Trophoblast cell (in vitro differentiated cells and primary cell): ENCODE results near the gene GALNT18.

Source experiments
- DNase-seq, 2 donors: peaks; one replicate each; pipeline ENCODE4 v3.0.0-alpha.2; 2016
- H2AFZ ChIP-seq: 2 replicates; pipeline ENCODE4 v1.6.1; 2013; ENCODE audit warnings: low read length, moderate library complexity, mild to moderate bottlenecking; ENCODE audit not compliant: insufficient read depth, poor library complexity
- H2AK5ac ChIP-seq: 2 replicates; pipeline ENCODE4 v1.6.1; 2013; ENCODE audit warnings: mild to moderate bottlenecking, low read length
- H2BK120ac ChIP-seq: 2 replicates; pipeline ENCODE4 v1.6.1; 2013; ENCODE audit warnings: low read length, mild to moderate bottlenecking, moderate library complexity; ENCODE audit not compliant: insufficient read depth, poor library complexity
- H2BK12ac ChIP-seq: 2 replicates; pipeline ENCODE4 v1.6.1; 2013; ENCODE audit warnings: mild to moderate bottlenecking, low read length, moderate library complexity
- H2BK5ac ChIP-seq: 2 replicates; pipeline ENCODE4 v1.6.1; 2013; ENCODE audit warnings: low read length, low read depth, moderate library complexity, mild to moderate bottlenecking; ENCODE audit not compliant: poor library complexity
- H3K14ac ChIP-seq: 2 replicates; pipeline ENCODE4 v1.6.1; 2013; ENCODE audit warnings: mild to moderate bottlenecking, low read length
- H3K18ac ChIP-seq: 2 replicates; pipeline ENCODE4 v1.6.1; 2013; ENCODE audit warnings: mild to moderate bottlenecking, low read length
- H3K23ac ChIP-seq: 2 replicates; pipeline ENCODE4 v1.6.1; 2013; ENCODE audit warnings: low read length
- H3K27ac ChIP-seq: 2 replicates; pipeline ENCODE4 v1.5.1; 2013; ENCODE audit warnings: low read depth, mild to moderate bottlenecking, inconsistent platforms, low read length, moderate library complexity
- H3K27me3 ChIP-seq: 2 replicates; pipeline ENCODE4 v1.6.1; 2013; ENCODE audit warnings: inconsistent platforms, mild to moderate bottlenecking, low read length, moderate library complexity; ENCODE audit not compliant: insufficient read depth
- H3K36me3 ChIP-seq, 2 experiments: 1 replicate in 1 of 2; 2 replicates in 1 of 2; pipeline ENCODE4 v1.6.1; 2013; ENCODE audit warnings: low read length in 2 of 2, mild to moderate bottlenecking in 2 of 2, moderate library complexity in 1 of 2; ENCODE audit not compliant: insufficient read depth in 2 of 2, control insufficient read depth in 1 of 2
- H3K4ac ChIP-seq: 2 replicates; pipeline ENCODE4 v1.6.1; 2013; ENCODE audit warnings: low read depth, mild to moderate bottlenecking, low read length, moderate library complexity
- H3K4me1 ChIP-seq, 2 experiments: 1 replicate in 1 of 2; 2 replicates in 1 of 2; pipeline ENCODE4 v1.6.1; 2013; ENCODE audit warnings: low read length in 2 of 2, mild to moderate bottlenecking in 2 of 2, moderate library complexity in 1 of 2; ENCODE audit not compliant: insufficient read depth in 2 of 2, control insufficient read depth in 1 of 2
- H3K4me2 ChIP-seq: 2 replicates; pipeline ENCODE4 v1.6.1; 2013; ENCODE audit warnings: inconsistent platforms, mild to moderate bottlenecking, low read length, moderate library complexity
- H3K4me3 ChIP-seq: 2 replicates; pipeline ENCODE4 v1.5.1; 2013; ENCODE audit warnings: mild to moderate bottlenecking, low read depth, low read length, inconsistent platforms
- H3K79me1 ChIP-seq: one replicate; pipeline ENCODE4 v1.6.1; 2013; ENCODE audit warnings: low read length
- H3K79me2 ChIP-seq: 2 replicates; pipeline ENCODE4 v1.6.1; 2013; ENCODE audit warnings: low read length, mild to moderate bottlenecking; ENCODE audit not compliant: control insufficient read depth, insufficient read depth, poor library complexity
- H3K9ac ChIP-seq: 2 replicates; pipeline ENCODE4 v1.6.1; 2013; ENCODE audit warnings: mild to moderate bottlenecking, low read length
- H3K9me3 ChIP-seq: 2 replicates; pipeline ENCODE4 v1.6.1; 2013; ENCODE audit warnings: low read depth, mild to moderate bottlenecking, control low read depth, inconsistent platforms, low read length; ENCODE audit not compliant: insufficient read depth
- H4K12ac ChIP-seq: 2 replicates; pipeline ENCODE4 v1.6.1; 2013; ENCODE audit warnings: low read depth, mild to moderate bottlenecking, low read length, moderate library complexity
- H4K8ac ChIP-seq: 2 replicates; pipeline ENCODE4 v1.6.1; 2013; ENCODE audit warnings: low read depth, mild to moderate bottlenecking, low read length, moderate library complexity
- H4K91ac ChIP-seq: one replicate; pipeline ENCODE4 v1.6.1; 2013; ENCODE audit warnings: low read depth, mild to moderate bottlenecking, low read length, moderate library complexity
- WGBS: extraction: QIAGEN DNeasy Blood & Tissue Kit; methylation state at CpG from one replicate; pipeline ENCODE4 v1.1.7; 2013; ENCODE audit warnings: missing lambda C conversion rate; ENCODE audit not compliant: insufficient read length, insufficient coverage; ENCODE audit errors: extremely low coverage; 5-methylcytosine and 5-hydroxymethylcytosine counted together

GALNT18 gene

DNA sequence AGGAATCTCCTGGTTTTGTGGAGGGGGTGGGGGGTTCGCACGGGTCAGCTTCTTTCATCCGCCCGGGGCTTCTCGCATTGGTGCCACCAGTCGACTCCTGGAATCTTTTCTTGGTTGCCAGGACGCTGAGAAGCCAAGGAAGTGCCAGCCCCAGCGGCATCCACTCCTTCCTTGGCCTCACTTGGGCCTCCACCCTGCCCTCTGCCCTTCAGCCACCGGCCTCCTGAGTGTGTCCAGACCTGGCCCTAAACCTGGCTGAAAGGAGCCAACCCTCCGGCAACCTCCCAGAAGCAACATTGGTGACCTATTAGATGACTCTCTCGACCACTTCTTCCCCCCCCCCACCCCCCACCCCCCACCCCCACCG is 518 bp upstream of the GALNT18 start:
- Histone ChIP-seq H3K4ac (no peak overlapping the region), H3K9me3 (no peaks in the 10 kb centered on the region), H3K18ac (no peak overlapping the region), H2BK120ac (no peak overlapping the region), H2AK5ac (no peak overlapping the region), H3K4me1 (peaks cover 16 to 20% of the 10 kb centered on the region in 2 experiments), H3K14ac (no peak overlapping the region), H3K4me3 (no peak overlapping the region), H3K9ac (no peak overlapping the region), H3K79me1 (no peaks in the 10 kb centered on the region), H2AFZ (peak overlapping the region; percentile 54), H3K36me3 (no peaks in the 10 kb centered on the region), H3K27me3 (peaks cover 16% of the 10 kb centered on the region), H3K79me2 (no peaks in the 10 kb centered on the region), H4K8ac (no peak overlapping the region), H3K4me2 (peak overlapping the region; percentile 71), H3K23ac (no peak overlapping the region), H3K27ac (no peak overlapping the region), H4K12ac (no peak overlapping the region), H4K91ac (no peak overlapping the region), H2BK5ac (no peak overlapping the region), H2BK12ac (no peak overlapping the region)
- no CpG with 5 or more reads among the region's 12 CpGs for WGBS
- no peak for DNase-seq

DNA sequence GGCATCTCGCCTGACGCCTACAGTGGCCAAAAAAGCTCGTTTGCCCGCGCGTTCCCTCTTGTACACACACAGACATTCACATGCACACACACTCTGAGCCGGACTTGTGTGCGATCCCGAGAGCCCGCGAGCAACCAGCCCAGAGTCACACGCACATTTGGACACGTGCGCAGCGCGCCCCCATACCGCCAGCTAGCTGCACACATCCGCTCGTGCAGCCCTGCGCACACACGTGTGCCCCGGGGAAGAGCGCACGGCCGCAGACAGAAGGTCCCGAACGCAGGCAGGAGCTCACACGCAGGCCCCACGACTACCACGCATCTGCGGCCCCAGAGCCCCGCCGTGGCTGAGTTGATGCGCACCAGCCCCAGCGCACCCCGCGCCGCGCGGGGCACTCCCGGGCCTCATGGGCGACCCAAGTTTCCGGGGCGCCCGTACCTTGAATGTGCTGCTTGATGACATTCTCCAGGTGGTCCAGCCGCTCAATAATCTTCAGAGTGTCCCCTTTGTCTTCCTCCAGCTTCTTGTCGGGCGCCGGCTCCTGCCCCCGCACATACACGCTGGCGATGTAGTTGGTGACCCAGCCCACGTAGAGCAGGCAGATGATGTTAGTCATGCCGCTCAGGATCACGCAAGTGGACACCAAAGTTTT is 758 bp downstream of the GALNT18 start:
- H2BK12ac ChIP-seq = no peak overlapping the region
- H3K9me3 ChIP-seq = no peaks in the 10 kb centered on the region
- peaks cover 16% of the 10 kb centered on the region for H3K27me3 ChIP-seq
- peak in 1 of 2 donors; percentile 37 for DNase-seq
- H3K79me1 ChIP-seq = no peaks in the 10 kb centered on the region
- no peak overlapping the region for H3K4ac ChIP-seq
- H3K36me3 ChIP-seq = no peaks in the 10 kb centered on the region
- no peaks in the 10 kb centered on the region for H3K79me2 ChIP-seq
- no peak overlapping the region for H3K23ac ChIP-seq
- peak overlapping the region; percentile 65 for H3K4me3 ChIP-seq
- peaks cover 16 to 20% of the 10 kb centered on the region in 2 experiments for H3K4me1 ChIP-seq
- H3K18ac ChIP-seq = no peak overlapping the region
- no peak overlapping the region for H3K27ac ChIP-seq
- no peak overlapping the region for H4K12ac ChIP-seq
- no peak overlapping the region for H2BK120ac ChIP-seq
- H2AK5ac ChIP-seq = no peak overlapping the region
- WGBS = no CpG with 5 or more reads among the region's 55 CpGs
- H2BK5ac ChIP-seq = no peak overlapping the region
- no peak overlapping the region for H4K91ac ChIP-seq
- peak overlapping the region; percentile 93 for H3K4me2 ChIP-seq
- H3K9ac ChIP-seq = no peak overlapping the region
- no peak overlapping the region for H3K14ac ChIP-seq
- peak overlapping the region; percentile 40 for H2AFZ ChIP-seq
- H4K8ac ChIP-seq = no peak overlapping the region

DNA sequence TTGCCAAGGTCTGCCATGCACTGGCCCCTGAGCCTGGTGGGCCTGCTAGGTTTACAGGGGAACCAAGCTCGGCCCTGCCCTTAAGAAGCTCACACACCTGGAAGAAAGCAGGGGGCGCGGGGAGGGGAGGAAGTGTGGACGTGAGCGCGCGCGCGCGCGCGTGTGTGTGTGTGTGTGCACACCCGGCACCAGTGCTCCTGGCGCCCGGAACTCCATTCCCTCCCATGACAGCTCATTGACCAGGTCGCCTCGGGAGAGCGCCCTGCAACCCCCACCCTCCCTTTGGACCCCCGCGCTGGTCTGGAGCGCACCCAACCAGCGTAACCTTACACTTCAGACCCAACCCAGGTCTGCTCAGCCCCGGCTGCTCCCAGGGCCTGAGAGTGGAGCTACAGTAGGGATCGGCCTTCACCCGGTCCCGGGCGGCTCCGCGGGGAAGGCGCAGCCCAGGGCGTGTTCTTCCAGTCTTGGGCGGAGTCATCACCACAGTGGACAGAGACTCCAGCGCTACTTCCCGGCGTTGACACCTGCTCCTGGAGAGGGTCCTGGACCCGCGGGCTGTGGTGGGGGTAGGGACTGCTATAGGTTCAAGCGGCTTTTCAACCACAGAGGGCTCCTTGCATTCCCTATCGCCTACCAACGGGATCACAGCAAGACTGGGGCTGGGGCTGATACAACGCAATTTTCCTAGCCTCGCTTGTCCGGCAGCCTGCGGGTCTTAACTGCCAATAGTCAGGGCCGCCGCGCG is 1.5 kb downstream of the GALNT18 start:
- no peak overlapping the region for H4K12ac ChIP-seq
- H3K4ac ChIP-seq = no peak overlapping the region
- no peak overlapping the region for H3K14ac ChIP-seq
- H3K9ac ChIP-seq = no peak overlapping the region
- no peak overlapping the region for H2BK5ac ChIP-seq
- H3K9me3 ChIP-seq = no peaks in the 10 kb centered on the region
- no CpG with 5 or more reads among the region's 48 CpGs for WGBS
- H3K27me3 ChIP-seq = peaks cover 16% of the 10 kb centered on the region
- H3K79me2 ChIP-seq = no peaks in the 10 kb centered on the region
- H2BK12ac ChIP-seq = no peak overlapping the region
- H2BK120ac ChIP-seq = no peak overlapping the region
- H3K27ac ChIP-seq = no peak overlapping the region
- H3K36me3 ChIP-seq = no peaks in the 10 kb centered on the region
- no peak overlapping the region for H3K23ac ChIP-seq
- no peak overlapping the region for H4K8ac ChIP-seq
- no peak overlapping the region for H2AK5ac ChIP-seq
- peaks cover 16 to 20% of the 10 kb centered on the region in 2 experiments for H3K4me1 ChIP-seq
- no peaks in the 10 kb centered on the region for H3K79me1 ChIP-seq
- no peak overlapping the region for H4K91ac ChIP-seq
- peak; percentile 28 to 61 for DNase-seq
- peak overlapping the region; percentile 64 for H3K4me3 ChIP-seq
- H3K18ac ChIP-seq = no peak overlapping the region
- no peak overlapping the region for H2AFZ ChIP-seq
- H3K4me2 ChIP-seq = peak overlapping the region; percentile 93

DNA sequence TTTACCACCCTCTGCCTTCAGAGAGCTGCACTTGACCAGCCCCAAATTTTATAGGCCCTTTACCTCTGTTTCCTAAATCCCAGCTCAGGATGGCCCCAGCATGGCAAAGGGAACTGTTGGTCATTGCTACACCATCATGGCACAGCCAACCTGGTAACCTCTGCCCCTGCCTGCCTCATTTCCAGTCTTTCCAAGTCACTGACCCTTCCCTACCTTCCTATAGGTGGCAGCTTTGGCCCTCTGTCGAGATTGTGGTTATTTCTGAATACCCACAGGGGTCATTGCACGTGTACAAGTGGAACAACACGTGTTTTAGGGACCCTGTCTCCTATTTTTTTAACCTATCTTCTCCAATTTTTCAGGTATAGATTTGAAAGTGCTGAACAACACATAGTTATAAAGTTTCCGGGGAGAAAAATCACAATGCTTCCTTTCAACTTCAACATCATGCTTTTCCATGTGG is 2.8 kb downstream of the GALNT18 start:
- H3K36me3 ChIP-seq = no peaks in the 10 kb centered on the region
- H3K27ac ChIP-seq = no peak overlapping the region
- H4K8ac ChIP-seq = no peak overlapping the region
- H3K23ac ChIP-seq = no peak overlapping the region
- no peaks in the 10 kb centered on the region for H3K79me1 ChIP-seq
- H3K4me1 ChIP-seq = peaks cover 16 to 20% of the 10 kb centered on the region in 2 experiments
- no peaks in the 10 kb centered on the region for H3K79me2 ChIP-seq
- DNase-seq = no peak
- H3K9me3 ChIP-seq = no peaks in the 10 kb centered on the region
- no peak overlapping the region for H2AK5ac ChIP-seq
- no peak overlapping the region for H3K4me3 ChIP-seq
- no peak overlapping the region for H2BK5ac ChIP-seq
- no peak overlapping the region for H3K4me2 ChIP-seq
- H4K91ac ChIP-seq = no peak overlapping the region
- no peak overlapping the region for H3K14ac ChIP-seq
- no peak overlapping the region for H2BK12ac ChIP-seq
- H3K4ac ChIP-seq = no peak overlapping the region
- H3K27me3 ChIP-seq = peaks cover 16% of the 10 kb centered on the region
- WGBS = no CpG with 5 or more reads among the region's 4 CpGs
- no peak overlapping the region for H4K12ac ChIP-seq
- no peak overlapping the region for H2BK120ac ChIP-seq
- no peak overlapping the region for H2AFZ ChIP-seq
- no peak overlapping the region for H3K9ac ChIP-seq
- no peak overlapping the region for H3K18ac ChIP-seq
